ENCODE results near the gene COBLL1. TPM values are rescaled to one million over a fixed set of nuclear protein-coding genes. Genes with fewer than 3 reads are reported as not detected.

The COBLL1 gene
- total RNA-seq, 2 donors from 2014 or later: 14.9 to 21.1 TPM

- DNase-seq (ENCODE audit: low spot score): no peak
- Histone ChIP-seq H3K27ac (no peak overlapping the region), H3K4me1 (peaks cover 0 to 10% of the 10 kb centered on the region in 2 donors)
These were observed 85.7 kb downstream of the COBLL1 start for GRCh38 chr2:164755952-164756351.

GRCh38 chr2:164754157-164755093 lies 87.2 kb downstream of the COBLL1 start:
- no peaks in the 10 kb centered on the region for H3K36me3 ChIP-seq
- H3K4me3 ChIP-seq: no peak overlapping the region
- no peak for DNase-seq (ENCODE audit: low spot score)
- no peak for TF ChIP-seq CTCF (IDR thresholded peaks at IDR 0.05)
- peaks cover 0 to 10% of the 10 kb centered on the region in 2 donors for H3K4me1 ChIP-seq
- no peaks in the 10 kb centered on the region for H3K9me3 ChIP-seq
- H3K27ac ChIP-seq: no peak overlapping the region
- H3K27me3 ChIP-seq: no peaks in the 10 kb centered on the region

More at GRCh38 chr2:164755952-164756351, 85.7 kb downstream of the COBLL1 start:
- H3K4me3 ChIP-seq: no peak overlapping the region
- no peak for TF ChIP-seq CTCF (IDR thresholded peaks at IDR 0.05)
- no peaks in the 10 kb centered on the region for H3K36me3 ChIP-seq
- no peaks in the 10 kb centered on the region for H3K27me3 ChIP-seq
- no peaks in the 10 kb centered on the region for H3K9me3 ChIP-seq

GRCh38 chr2:164752956-164753355 lies 88.7 kb downstream of the COBLL1 start:
- Histone ChIP-seq H3K27ac (no peak overlapping the region), H3K4me1 (peaks cover 0 to 14% of the 10 kb centered on the region in 2 donors), H3K9me3 (no peaks in the 10 kb centered on the region), H3K4me3 (no peak overlapping the region), H3K36me3 (no peaks in the 10 kb centered on the region), H3K27me3 (no peaks in the 10 kb centered on the region)
- DNase-seq (ENCODE audit: low spot score): no peak
- no peak for TF ChIP-seq CTCF (IDR thresholded peaks at IDR 0.05)

DNA sequence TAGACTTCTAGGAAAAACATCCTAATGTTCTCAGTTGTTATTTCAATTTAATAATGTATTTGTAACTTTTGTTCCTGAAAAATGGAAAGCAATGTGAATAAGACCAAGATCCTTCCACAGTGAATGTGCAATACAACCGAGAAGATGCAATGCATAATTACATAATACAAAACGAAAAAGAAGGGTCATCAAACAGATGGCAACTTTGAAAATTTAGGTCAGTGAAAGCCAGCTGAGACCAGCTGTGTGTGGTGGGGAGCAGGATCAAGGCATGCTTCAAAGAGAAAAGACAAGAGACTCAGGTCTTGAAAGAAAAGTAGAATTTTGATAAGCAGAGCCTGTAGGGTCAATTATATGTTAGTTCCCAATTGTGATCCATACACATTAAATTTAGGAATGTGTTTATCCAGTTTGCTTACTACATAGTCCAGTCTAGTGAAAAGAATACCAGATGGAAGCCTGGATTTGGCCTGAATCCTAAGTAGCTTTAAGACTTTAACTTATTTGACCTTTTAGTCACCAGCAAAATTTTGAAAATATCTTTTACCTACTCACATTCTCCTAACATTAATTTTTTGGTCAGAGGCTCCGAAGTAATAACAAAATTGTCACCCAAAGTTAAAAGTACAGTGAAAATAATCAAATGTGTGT lies 93.7 kb downstream of the COBLL1 start:
- TF ChIP-seq CTCF (IDR thresholded peaks at IDR 0.05): no peak
- no peaks in the 10 kb centered on the region for H3K9me3 ChIP-seq
- H3K27ac ChIP-seq: no peak overlapping the region
- no peaks in the 10 kb centered on the region for H3K36me3 ChIP-seq
- H3K27me3 ChIP-seq: no peaks in the 10 kb centered on the region
- H3K4me1 ChIP-seq: peaks cover 0 to 11% of the 10 kb centered on the region in 2 donors
- H3K4me3 ChIP-seq: no peak overlapping the region
- DNase-seq (ENCODE audit: low spot score): no peak

DNA sequence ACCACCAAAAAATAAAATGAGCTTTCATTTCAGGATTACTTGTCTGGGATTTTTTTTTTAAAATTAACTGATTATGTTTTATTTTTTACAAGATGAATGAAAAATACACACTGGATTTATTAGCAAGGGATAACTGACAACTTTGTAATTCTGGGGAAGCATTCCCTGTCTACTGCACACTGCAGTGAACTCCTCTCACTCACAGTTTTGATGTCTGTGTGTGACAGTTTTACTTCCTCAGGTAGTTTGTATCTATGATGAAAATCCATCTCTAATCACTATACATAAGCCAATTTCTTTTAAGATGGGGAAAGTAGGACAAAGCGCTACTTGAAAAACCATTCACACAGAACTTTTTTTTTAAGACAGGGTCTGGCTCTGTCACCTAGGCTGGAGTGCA lies 94.5 kb downstream of the COBLL1 start:
- no peak for TF ChIP-seq CTCF (IDR thresholded peaks at IDR 0.05)
- H3K4me1 ChIP-seq: peaks cover 0 to 11% of the 10 kb centered on the region in 2 donors
- H3K27me3 ChIP-seq: no peaks in the 10 kb centered on the region
- H3K36me3 ChIP-seq: no peaks in the 10 kb centered on the region
- no peak overlapping the region for H3K27ac ChIP-seq
- DNase-seq (ENCODE audit: low spot score): no peak
- no peak overlapping the region for H3K4me3 ChIP-seq
- no peaks in the 10 kb centered on the region for H3K9me3 ChIP-seq

All from right atrium auricular region (tissue), 2 donors.